ENCODE measurements around the gene IGSF23.

GRCh38 chr19:44675521-44675920 is 62.2 kb downstream of the IGSF23 start:
- TF ChIP-seq, protein P1, sequence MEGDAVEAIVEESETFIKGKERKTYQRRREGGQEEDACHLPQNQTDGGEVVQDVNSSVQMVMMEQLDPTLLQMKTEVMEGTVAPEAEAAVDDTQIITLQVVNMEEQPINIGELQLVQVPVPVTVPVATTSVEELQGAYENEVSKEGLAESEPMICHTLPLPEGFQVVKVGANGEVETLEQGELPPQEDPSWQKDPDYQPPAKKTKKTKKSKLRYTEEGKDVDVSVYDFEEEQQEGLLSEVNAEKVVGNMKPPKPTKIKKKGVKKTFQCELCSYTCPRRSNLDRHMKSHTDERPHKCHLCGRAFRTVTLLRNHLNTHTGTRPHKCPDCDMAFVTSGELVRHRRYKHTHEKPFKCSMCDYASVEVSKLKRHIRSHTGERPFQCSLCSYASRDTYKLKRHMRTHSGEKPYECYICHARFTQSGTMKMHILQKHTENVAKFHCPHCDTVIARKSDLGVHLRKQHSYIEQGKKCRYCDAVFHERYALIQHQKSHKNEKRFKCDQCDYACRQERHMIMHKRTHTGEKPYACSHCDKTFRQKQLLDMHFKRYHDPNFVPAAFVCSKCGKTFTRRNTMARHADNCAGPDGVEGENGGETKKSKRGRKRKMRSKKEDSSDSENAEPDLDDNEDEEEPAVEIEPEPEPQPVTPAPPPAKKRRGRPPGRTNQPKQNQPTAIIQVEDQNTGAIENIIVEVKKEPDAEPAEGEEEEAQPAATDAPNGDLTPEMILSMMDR (conservative IDR thresholded peaks at IDR 0.05; ENCODE audit: low read depth in 2 of 2), result no peak
- TF ChIP-seq, protein P2, sequence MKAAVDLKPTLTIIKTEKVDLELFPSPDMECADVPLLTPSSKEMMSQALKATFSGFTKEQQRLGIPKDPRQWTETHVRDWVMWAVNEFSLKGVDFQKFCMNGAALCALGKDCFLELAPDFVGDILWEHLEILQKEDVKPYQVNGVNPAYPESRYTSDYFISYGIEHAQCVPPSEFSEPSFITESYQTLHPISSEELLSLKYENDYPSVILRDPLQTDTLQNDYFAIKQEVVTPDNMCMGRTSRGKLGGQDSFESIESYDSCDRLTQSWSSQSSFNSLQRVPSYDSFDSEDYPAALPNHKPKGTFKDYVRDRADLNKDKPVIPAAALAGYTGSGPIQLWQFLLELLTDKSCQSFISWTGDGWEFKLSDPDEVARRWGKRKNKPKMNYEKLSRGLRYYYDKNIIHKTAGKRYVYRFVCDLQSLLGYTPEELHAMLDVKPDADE (IDR thresholded peaks at IDR 0.05), result no peak
- no peak for TF ChIP-seq EZH2phosphoT487 (IDR thresholded peaks at IDR 0.05; ENCODE audit: unreplicated experiment)
- no peak for TF ChIP-seq JUNB (IDR thresholded peaks at IDR 0.05; ENCODE audit: unreplicated experiment)
- no peak for TF ChIP-seq ZNF331 (CRISPR knock-in tag; IDR thresholded peaks at IDR 0.05; ENCODE audit: low read depth)
- TF ChIP-seq POLR2AphosphoS5 (IDR thresholded peaks at IDR 0.05; ENCODE audit: low read depth), result no peak
- no peak for TF ChIP-seq REST (IDR thresholded peaks at IDR 0.05; ENCODE audit: unreplicated experiment)
- no peak for TF ChIP-seq CREB1 (CRISPR knock-in tag; IDR thresholded peaks at IDR 0.05; ENCODE audit: low read depth)
- TF ChIP-seq EZH2 (IDR thresholded peaks at IDR 0.05; ENCODE audit: low read depth, unreplicated experiment), result no peak
- no peak for TF ChIP-seq STAT1 (IDR thresholded peaks at IDR 0.05; ENCODE audit: unreplicated experiment)
- TF ChIP-seq NANOG (IDR thresholded peaks at IDR 0.05; ENCODE audit: borderline replicate concordance), result no peak
- TF ChIP-seq ZNF114 (CRISPR knock-in tag; IDR thresholded peaks at IDR 0.05), result no peak
- no peak for TF ChIP-seq ZNF462 (CRISPR knock-in tag; IDR thresholded peaks at IDR 0.05)

All from GM23338 (cell line).